Stimulated activated CD8-positive, alpha-beta memory T cell treated with anti-CD3 and anti-CD28 coated beads, Interleukin-15, amount 100 ng/mL, for 1 hour (primary cell): ENCODE data around the gene SEMA5B.

Experiments used
- DNase-seq: peaks from one replicate; pipeline ENCODE4 v3.0.0-alpha.2; 2020; ENCODE audit warnings: low read depth

Gene SEMA5B

GRCh38 chr3:122942937-122943827, 84.4 kb downstream of the SEMA5B start:
- DNase-seq, result no peak

GRCh38 chr3:122942239-122942638, 85.3 kb downstream of the SEMA5B start:
- DNase-seq, result no peak

- DNase-seq, result no peak
These were observed 86.0 kb downstream of the SEMA5B start for GRCh38 chr3:122941228-122942206.

- DNase-seq, result no peak
These were observed 86.9 kb downstream of the SEMA5B start for GRCh38 chr3:122940628-122941086.

GRCh38 chr3:122938783-122939425, 88.7 kb downstream of the SEMA5B start:
- no peak for DNase-seq

GRCh38 chr3:122937745-122938144, 89.8 kb downstream of the SEMA5B start:
- no peak for DNase-seq

- DNase-seq, result no peak
These were observed 90.6 kb downstream of the SEMA5B start for GRCh38 chr3:122936986-122937385.

- no peak for DNase-seq
These were observed 91.2 kb downstream of the SEMA5B start for GRCh38 chr3:122936335-122936734.

- no peak for DNase-seq
These were observed 93.3 kb downstream of the SEMA5B start for GRCh38 chr3:122934251-122934650.

- DNase-seq, result no peak
These were observed 95.2 kb downstream of the SEMA5B start for GRCh38 chr3:122932251-122932967.

- no peak for DNase-seq
These were observed 95.9 kb downstream of the SEMA5B start for GRCh38 chr3:122931636-122932035.

- DNase-seq, result no peak
These were observed 97.2 kb downstream of the SEMA5B start for GRCh38 chr3:122930063-122930997.

GRCh38 chr3:122929188-122930062, 98.1 kb downstream of the SEMA5B start:
- DNase-seq, result no peak

- no peak for DNase-seq
These were observed 99.0 kb downstream of the SEMA5B start for GRCh38 chr3:122928396-122929187.

GRCh38 chr3:122927726-122928125, 99.8 kb downstream of the SEMA5B start:
- DNase-seq, result no peak

- no peak for DNase-seq
These were observed 100.8 kb downstream of the SEMA5B start for GRCh38 chr3:122926811-122927210.

GRCh38 chr3:122926322-122926721, 101.2 kb downstream of the SEMA5B start:
- no peak for DNase-seq

GRCh38 chr3:122925756-122926155, 101.8 kb downstream of the SEMA5B start:
- DNase-seq, result no peak
